Measurements from ENCODE around the gene AGO4. TPM values are rescaled to one million over a fixed set of nuclear protein-coding genes. Genes with fewer than 3 reads are reported as not detected.

AGO4 gene
- total RNA-seq (2022; extraction: Qiagen RNA extraction): 2.3 to 6.1 TPM (median 4.3 TPM) in 5 replicates

DNA sequence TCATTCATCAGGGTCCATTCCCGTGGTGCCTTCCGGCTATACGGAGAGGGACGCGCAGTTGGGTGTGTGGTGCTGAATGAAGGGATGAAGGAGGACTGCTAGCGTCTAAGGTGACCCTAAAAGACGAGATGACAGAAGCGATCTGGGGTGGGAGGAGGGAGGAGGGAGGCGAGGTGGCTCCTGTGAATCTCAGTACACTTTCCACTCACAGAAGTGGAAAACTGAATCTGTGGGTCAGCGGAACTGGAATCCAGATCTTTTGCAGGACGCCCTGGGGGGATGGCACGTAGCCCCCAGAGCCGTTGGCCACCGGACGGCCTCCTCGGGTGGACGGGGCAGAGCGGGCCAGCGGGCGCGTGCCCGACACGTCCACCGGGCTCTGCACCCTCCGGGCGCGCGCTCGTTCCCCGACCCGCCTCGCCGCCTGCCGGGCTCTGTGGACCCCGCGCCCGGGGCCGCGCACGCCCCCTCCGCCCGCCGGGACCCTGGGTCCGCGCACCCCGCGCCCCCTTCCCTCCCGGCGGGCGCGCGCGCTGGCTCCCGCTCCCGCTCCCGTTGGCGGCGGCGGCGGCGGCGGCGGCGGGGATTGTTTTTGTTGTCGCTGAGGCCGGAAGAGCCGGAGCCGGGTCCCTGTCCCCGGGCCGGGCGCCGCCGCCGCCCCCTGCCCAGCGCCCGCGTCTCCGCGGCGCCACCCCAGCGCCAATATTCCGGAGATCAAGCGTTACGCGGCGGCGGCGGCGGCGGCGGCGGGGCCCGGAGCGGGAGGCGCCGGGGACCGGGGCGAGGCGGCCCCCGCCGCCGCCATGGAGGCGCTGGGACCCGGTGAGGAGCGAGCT lies at the start of gene AGO4:
TSS of gene AGO4 (plus strand) at position 403 of the 836 bp plus-strand sequence. CDS start at position 804, 401 bp downstream.

DNA sequence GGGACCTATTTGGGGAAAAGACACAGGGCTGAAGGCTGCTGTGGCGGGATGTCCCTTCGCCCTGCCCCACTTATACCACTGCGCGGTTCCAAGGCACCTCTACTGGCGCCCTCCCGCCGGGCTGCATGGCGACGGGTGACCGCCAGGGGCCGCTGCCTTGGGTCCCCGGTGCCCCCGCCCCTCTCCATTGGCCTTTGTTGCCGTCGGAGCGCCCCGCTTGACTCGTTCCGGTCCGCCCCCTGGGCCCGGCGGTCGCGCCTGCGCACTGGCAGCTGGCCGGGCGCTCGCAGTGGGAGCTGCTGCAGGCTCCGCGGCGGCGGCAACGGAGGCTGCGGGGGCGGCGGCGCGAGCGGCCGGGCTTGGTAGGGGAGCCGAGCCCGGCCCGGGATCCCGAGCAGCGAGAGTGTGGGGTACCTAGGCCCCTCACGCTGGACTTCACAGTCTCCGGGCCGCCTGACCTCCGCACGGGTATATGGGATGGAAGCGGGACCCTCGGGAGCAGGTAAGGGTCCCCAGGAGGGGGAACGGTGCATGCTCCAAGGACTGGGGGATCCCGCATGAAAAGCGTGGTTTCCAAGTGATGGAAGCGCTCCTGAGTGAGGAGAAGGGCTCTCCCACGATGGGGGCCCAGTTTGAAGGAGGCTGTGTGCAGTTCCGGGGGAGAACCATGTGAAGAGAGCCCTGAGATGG lies 75.3 kb downstream of the AGO4 start, which contains the start of gene AGO1:
TSS of gene AGO1 (plus strand) at position 265 of the 690 bp plus-strand sequence. CDS start at position 478, 213 bp downstream.

Other genes with a start within 250 kb of the AGO4 start
- 0.47 to 0.80 TPM (median 0.65 TPM) in 5 replicates for gene TFAP2E, start 234.7 kb upstream of the AGO4 start, total RNA-seq (2022; extraction: Qiagen RNA extraction)
- gene PSMB2, start 166.5 kb upstream of the AGO4 start, total RNA-seq (2022; extraction: Qiagen RNA extraction): 80.2 to 115 TPM (median 108 TPM) in 5 replicates
- 12.5 to 13.9 TPM (median 13.9 TPM) in 5 replicates for gene C1orf216, start 89.1 kb upstream of the AGO4 start, total RNA-seq (2022; extraction: Qiagen RNA extraction)
- 11.2 to 14.2 TPM (median 12.5 TPM) in 5 replicates for gene CLSPN, start 38.0 kb upstream of the AGO4 start, total RNA-seq (2022; extraction: Qiagen RNA extraction)
- 3.1 to 6.3 TPM (median 5.8 TPM) in 5 replicates for gene AGO1, start 75.2 kb downstream of the AGO4 start, total RNA-seq (2022; extraction: Qiagen RNA extraction)
- 6.3 to 8.4 TPM (median 7.6 TPM) in 5 replicates for gene AGO3, start 123.1 kb downstream of the AGO4 start, total RNA-seq (2022; extraction: Qiagen RNA extraction)

Measured in A549 treated with dexamethasone at 1 μM for 4 hours (cell line).